Occipital lobe (tissue), 2 donors: ENCODE measurements around the gene GFOD1. TPM values are rescaled to one million over a fixed set of nuclear protein-coding genes. Genes with fewer than 3 reads are reported as not detected.

ENCODE experiments used
- DNase-seq: peaks from one replicate; lab custom pipeline; 2025; lab: John Stamatoyannopoulos, UW
- total RNA-seq: library from RNA; depleted of rRNA; stranded (reverse); fragments of >200 nt; gene quantifications from one replicate; pipeline ENCODE4 v1.2.3, GENCODE V29; 2014

GFOD1 gene
- total RNA-seq, 1 donor from 2014 or later, result 38.2 TPM

DNA sequence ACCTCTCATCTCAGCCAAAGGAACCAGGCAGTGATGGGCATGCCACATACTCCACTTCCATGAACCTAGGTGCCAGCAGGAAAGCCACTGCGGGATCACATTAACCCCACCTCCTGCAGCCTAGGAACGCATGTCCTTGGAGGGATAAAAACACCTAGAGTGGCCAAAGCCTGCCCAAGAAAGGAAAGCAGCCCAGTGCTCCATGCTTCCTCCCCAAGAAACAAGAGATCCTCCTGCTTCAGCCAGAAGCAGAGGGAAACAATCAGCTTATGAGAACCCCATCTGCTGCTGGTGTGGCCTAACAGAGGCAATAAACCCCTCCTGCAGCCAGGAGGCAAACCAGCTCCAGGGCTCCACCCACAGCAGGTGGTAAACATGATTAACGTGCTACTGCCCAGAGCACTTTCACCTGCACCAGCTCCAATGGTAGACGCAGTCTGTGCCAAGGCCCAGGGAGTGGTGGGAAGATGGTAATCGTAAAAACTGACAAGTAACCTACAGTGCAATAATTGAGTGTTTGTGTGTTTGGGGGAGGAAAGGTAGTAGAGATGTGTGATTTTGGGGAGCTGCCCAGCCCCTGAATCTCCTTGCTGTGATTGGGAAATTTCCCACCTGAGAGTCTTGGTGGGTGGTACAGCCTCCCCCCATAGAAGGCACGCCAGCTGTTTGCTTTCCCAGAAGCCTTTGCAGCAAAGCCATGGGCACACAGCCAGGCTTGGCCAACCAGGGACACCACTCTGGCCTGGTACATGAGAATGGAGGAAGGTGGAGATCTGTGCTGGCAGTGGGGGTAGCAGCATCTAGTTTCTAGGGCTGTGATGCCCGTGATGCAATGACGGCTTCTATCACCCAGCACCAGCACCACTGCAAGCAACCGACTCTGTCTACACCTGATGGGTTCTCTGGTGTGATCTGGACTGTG is 108.5 kb downstream of the GFOD1 start:
- DNase-seq, result no peak

- DNase-seq, result no peak
Observed at GRCh38 chr6:13377054-13377758, 110.2 kb downstream of the GFOD1 start.

GRCh38 chr6:13375360-13375878 is 112.0 kb downstream of the GFOD1 start:
- DNase-seq, result no peak

- no peak for DNase-seq
Observed at GRCh38 chr6:13373919-13374318, 113.5 kb downstream of the GFOD1 start.

GRCh38 chr6:13373488-13373886 is 113.9 kb downstream of the GFOD1 start:
- DNase-seq, result no peak

DNA sequence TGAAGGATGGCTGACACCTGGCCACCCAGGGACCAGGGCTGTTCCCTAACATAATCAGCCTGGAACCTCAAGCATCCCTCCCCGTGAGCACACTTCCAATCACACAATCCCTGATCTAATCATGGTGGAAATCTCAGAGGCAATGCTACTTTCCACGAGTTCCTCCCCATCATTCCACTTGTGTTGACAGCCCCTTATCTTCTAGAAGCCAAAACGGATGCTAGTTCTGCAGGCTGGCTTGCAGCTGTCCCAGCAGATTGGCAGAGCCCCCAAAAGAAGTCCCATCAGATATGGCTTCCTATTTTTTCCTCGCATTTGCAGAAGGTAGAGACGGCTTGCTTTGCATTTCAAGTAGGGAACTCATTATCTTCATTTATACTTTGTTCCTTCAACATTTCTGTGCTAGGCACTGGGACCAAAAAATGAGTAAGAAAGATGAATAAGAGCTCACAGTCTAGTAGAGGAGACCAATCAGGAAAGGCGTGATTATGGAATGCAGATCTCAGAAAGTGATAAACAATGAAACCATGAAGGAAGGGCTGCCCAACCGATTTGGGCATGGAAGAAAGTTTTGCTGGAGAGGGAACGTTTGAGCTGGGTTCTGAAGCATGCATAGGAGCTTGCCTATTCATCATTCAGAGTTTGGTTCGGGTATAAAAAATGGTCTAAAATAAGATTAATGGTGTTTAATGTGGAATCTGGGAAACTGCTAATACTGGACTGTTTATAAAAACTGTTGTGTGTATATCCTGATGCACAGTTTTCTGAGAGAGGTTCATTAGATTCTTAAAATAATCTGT is 114.5 kb downstream of the GFOD1 start:
- DNase-seq, result no peak

- no peak for DNase-seq
Observed at GRCh38 chr6:13372076-13372475, 115.3 kb downstream of the GFOD1 start.

- no peak for DNase-seq
Observed at GRCh38 chr6:13371421-13372072, 115.9 kb downstream of the GFOD1 start.

DNA sequence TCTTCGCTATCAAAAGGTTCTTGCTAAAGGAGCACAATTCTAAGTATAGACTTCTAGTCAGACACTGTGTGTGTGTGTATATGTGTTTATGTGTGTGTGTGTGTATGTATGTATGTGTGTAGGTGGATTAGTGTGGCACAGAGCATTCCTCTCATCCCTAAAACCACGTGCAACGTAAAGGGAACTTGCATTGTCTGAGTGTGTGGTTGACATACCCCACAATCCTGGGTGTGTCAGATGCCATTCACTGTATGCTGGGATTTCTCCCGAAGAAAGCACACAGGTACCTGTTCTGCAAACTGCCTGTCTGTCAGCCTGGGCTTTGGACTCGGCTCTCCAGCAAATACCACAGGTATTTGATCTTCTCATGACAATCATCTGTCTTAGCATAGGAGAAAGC is 116.8 kb downstream of the GFOD1 start:
- DNase-seq, result no peak

DNA sequence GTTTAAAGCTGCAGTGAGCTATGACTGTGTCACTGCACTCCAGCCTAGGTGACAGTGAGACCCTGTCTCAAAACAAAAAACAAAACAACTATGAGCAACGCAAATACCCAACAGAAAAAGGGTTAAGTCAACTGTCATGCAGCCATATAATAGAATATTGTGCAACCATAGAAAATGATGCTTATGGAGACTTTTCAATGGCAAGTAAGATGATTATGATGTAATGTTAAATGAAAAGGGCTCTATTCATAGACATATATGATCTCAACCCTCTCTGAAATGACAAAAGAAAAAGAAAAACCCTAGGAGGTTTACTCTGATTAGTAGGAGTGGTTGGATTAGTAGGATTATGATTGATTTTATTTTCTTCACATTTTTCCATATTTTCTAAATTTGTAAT is 117.8 kb downstream of the GFOD1 start:
- no peak for DNase-seq

- no peak for DNase-seq
Observed at GRCh38 chr6:13368731-13369115, 118.7 kb downstream of the GFOD1 start.

- DNase-seq, result no peak
Observed at GRCh38 chr6:13368079-13368730, 119.2 kb downstream of the GFOD1 start.

DNA sequence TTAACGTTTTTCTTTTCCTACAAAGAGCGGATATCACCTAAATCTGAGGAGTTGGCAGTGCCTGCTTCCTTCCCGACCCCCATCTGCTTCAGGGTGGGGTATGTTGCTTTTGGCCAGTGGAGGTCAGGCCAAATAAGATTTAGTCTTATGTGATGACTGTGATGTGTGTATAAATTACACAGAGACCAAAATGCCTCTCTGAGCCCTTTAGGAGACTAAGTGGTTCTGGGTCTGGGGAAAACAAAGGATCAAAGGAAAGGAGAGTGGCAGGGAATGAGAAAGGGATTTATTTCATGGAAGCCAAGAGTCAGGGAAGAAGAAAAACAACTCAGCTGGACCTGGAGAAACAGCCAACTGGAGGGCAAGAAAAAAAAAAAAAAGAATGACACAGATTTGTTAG is 120.0 kb downstream of the GFOD1 start:
- DNase-seq, result no peak

DNA sequence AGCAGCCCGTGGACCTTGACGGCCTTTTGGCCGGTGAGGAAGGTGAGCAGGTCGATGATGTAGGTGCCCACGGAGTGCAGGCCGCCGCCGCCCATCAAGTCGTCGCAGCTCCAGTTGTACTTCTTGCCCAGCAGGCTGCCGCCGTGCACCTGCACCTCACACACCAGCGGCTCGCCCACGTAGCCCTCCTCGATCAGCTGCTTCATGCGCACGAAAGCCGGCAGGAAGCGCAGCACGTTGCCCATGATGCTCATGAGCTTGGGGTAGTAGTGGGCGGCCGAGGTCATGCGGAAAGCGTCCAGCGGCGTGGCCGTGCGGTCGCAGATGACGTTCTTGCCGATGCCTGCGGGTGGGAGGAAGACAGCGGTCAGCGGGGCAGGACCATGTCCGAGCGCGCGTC is 122.1 kb downstream of the GFOD1 start:
- no peak for DNase-seq

DNA sequence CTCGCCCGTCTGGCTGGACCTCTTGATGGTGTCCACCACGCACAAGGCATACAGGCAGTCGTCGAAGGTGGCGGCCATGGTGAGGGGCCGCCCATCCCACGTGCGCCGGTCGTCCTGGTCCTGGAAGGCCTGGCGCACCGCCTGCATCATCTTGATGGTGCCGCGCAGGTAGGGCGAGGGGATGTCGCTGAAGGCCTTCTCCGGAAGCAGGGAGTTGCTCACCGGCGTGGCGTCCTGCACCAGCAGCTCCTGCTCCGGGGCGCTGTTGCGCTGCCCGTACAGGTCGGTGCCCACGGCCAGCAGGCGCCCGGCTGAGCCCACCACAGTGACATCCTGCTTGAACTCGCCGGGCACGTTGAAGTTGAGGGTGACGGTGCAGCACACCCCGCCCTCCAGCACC is 122.6 kb downstream of the GFOD1 start:
- no peak for DNase-seq

GRCh38 chr6:13362412-13362811 is 125.0 kb downstream of the GFOD1 start:
- no peak for DNase-seq

DNA sequence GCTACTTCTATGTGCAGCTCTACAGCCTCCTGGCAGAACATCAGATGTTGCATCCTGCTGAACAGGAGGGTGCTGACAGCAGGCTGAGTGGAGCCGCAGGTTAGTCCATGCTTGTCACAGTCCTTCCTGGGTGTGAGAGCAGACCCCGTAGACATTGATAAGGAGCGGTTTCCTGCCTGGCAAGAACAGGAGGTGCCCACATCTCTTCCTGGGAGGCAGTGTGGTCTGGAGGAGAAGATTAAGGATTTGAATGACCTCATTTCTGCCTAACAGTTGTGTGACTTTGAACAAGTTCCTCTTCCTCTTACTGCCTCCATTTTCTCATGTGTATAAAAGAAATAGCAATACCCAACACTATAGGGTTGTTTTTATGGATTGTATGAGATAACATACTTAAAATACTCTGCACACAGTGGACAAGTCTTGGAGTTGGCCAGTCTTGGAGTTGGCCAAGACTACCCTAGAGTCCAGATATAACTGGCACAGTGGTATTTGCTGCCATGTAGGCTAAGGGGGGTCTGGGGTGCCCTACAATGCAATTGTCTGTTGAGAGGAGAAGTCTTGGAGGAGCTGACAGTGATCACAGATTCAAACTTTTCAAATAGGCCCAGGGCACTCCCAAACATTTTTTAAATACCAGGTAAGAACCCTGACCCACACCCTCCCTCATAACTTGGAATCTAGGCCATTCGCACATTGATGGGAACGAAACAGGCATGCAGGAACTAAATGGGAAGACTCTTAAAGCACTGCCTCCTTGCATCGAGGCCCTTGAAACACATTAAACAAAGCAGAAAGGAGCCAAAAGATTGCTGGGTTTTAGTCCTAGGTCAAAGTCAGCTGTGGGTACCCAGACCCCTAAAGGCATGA is 126.5 kb downstream of the GFOD1 start:
- no peak for DNase-seq

DNA sequence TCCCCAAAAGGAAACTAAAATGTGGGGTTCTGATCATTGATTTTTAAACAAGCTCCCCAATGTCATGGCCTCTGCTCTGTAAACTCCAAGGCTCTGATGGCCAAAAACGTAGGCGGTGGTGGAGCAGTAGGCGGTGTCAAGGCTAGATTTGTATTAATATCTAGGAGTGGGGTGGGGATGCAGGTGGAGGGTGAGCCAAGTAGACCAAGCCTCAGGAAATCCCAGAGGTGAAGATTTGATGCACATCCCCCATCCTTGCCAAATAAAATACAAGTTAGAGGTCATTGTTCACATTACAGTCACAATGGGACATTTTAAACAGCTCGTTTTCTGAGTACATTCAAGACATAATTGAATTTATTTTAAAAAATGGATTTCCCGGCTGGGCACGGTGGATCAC is 128.1 kb downstream of the GFOD1 start:
- no peak for DNase-seq

GRCh38 chr6:13358511-13358910 is 128.9 kb downstream of the GFOD1 start:
- DNase-seq, result no peak
